ENCODE measurements around the gene SELENOH.

Gene SELENOH

GRCh38 chr11:57781529-57781943 lies 40.2 kb downstream of the SELENOH start:
- DNase-seq (ENCODE audit: low spot score), result no peak

GRCh38 chr11:57785072-57785471 lies 43.8 kb downstream of the SELENOH start:
- DNase-seq (ENCODE audit: low spot score), result no peak

- no peak for DNase-seq (ENCODE audit: low spot score)
Measured at GRCh38 chr11:57786436-57786835, 45.1 kb downstream of the SELENOH start.

GRCh38 chr11:57787006-57787604 lies 45.8 kb downstream of the SELENOH start:
- DNase-seq (ENCODE audit: low spot score), result no peak

GRCh38 chr11:57787920-57788702 lies 46.8 kb downstream of the SELENOH start:
- no peak for DNase-seq (ENCODE audit: low spot score)

- no peak for DNase-seq (ENCODE audit: low spot score)
Measured at GRCh38 chr11:57788703-57789088, 47.4 kb downstream of the SELENOH start.

GRCh38 chr11:57791321-57792059 lies 50.2 kb downstream of the SELENOH start:
- DNase-seq (ENCODE audit: low spot score), result no peak

GRCh38 chr11:57792060-57792541 lies 50.8 kb downstream of the SELENOH start:
- DNase-seq (ENCODE audit: low spot score), result no peak

GRCh38 chr11:57792870-57793269 lies 51.6 kb downstream of the SELENOH start:
- DNase-seq (ENCODE audit: low spot score), result peak; percentile 77

Measured in HuH-7.5 (cell line).